Neural progenitor cell (in vitro differentiated cells): ENCODE results near the gene SIAE. TPM values are rescaled to one million over a fixed set of nuclear protein-coding genes. Genes with fewer than 3 reads are reported as not detected.

Experiments used
- DNase-seq: peaks from one replicate; pipeline ENCODE4 v3.0.0-alpha.2; 2016; ENCODE audit warnings: low spot score
- H2AFZ ChIP-seq: fragments of 200-600 bp; sonication (generic); replicated peaks from 2 replicates; pipeline ENCODE4 v1.6.1; 2016; ENCODE audit warnings: antibody characterized with exemption
- H3F3A ChIP-seq: fragments of 200-600 bp; sonication (generic); 2 replicates; pipeline ENCODE4 v1.6.1; 2016; ENCODE audit warnings: antibody characterized with exemption, low read depth
- H3K27ac ChIP-seq: fragments of 200-600 bp; sonication (generic); 2 replicates; pipeline ENCODE4 v1.5.1; 2016; ENCODE audit warnings: mild to moderate bottlenecking
- H3K27me3 ChIP-seq: fragments of 200-600 bp; sonication (generic); 2 replicates; pipeline ENCODE4 v1.6.1; 2016; ENCODE audit warnings: mild to moderate bottlenecking, moderate library complexity
- H3K36me3 ChIP-seq: fragments of 200-600 bp; sonication (generic); 2 replicates; pipeline ENCODE4 v1.5.1; 2016
- H3K4me1 ChIP-seq: fragments of 200-600 bp; sonication (generic); 2 replicates; pipeline ENCODE4 v1.6.1; 2016; ENCODE audit warnings: mixed run types
- H3K4me2 ChIP-seq: fragments of 200-600 bp; sonication (generic); 2 replicates; pipeline ENCODE4 v1.6.1; 2016
- H3K4me3 ChIP-seq: fragments of 200-600 bp; sonication (generic); 2 replicates; pipeline ENCODE4 v1.5.1; 2016
- H3K79me2 ChIP-seq: fragments of 200-600 bp; sonication (generic); 2 replicates; pipeline ENCODE4 v1.6.1; 2016; ENCODE audit warnings: low read depth
- H3K9ac ChIP-seq: fragments of 200-600 bp; sonication (generic); 2 replicates; pipeline ENCODE4 v1.6.1; 2016
- H3K9me3 ChIP-seq: fragments of 200-600 bp; sonication (generic); 2 replicates; pipeline ENCODE4 v1.5.1; 2016; ENCODE audit warnings: low read depth
- H4K20me1 ChIP-seq: fragments of 200-600 bp; sonication (generic); 2 replicates; pipeline ENCODE4 v1.6.1; 2016; ENCODE audit warnings: low read depth
- H3K27ac Mint-ChIP-seq: 3 replicates; pipeline ENCODE4 v1.8.0; 2021; ENCODE audit warnings: mixed read lengths
- H3K27me3 Mint-ChIP-seq: 2 replicates; pipeline ENCODE4 v1.8.0; 2022; ENCODE audit warnings: low read depth, mild to moderate bottlenecking, inconsistent platforms, moderate library complexity, mixed read lengths; ENCODE audit not compliant: insufficient read depth
- H3K36me3 Mint-ChIP-seq: 3 replicates; pipeline ENCODE4 v1.8.0; 2021; ENCODE audit warnings: mixed read lengths
- H3K4me1 Mint-ChIP-seq: 3 replicates; pipeline ENCODE4 v1.8.0; 2021; ENCODE audit warnings: mixed read lengths
- H3K4me3 Mint-ChIP-seq: 3 replicates; pipeline ENCODE4 v1.8.0; 2021; ENCODE audit warnings: mild to moderate bottlenecking, moderate library complexity, mixed read lengths
- H3K9me3 Mint-ChIP-seq: 3 replicates; pipeline ENCODE4 v1.8.0; 2020; ENCODE audit warnings: mixed read lengths
- CTCF ChIP-seq: fragments of 200-600 bp; sonication (generic); IDR thresholded peaks from 2 replicates; pipeline ENCODE4 v1.5.1; 2017; ENCODE audit warnings: antibody characterized with exemption, mild to moderate bottlenecking
- EZH2 ChIP-seq: fragments of 200-600 bp; sonication (generic); IDR thresholded peaks from 2 replicates; pipeline ENCODE4 v1.6.1; 2017; ENCODE audit warnings: antibody characterized with exemption, mild to moderate bottlenecking, moderate library complexity
- EZH2phosphoT487 ChIP-seq: fragments of 200-600 bp; sonication (generic); IDR thresholded peaks from 2 replicates; pipeline ENCODE4 v1.6.1; 2017; ENCODE audit warnings: antibody characterized with exemption
- total RNA-seq: library from RNA; depleted of rRNA; stranded (reverse); fragments of >200 nt; gene quantifications from 2 replicates; pipeline ENCODE4 v1.2.3, GENCODE V29; 2015; ENCODE audit warnings: low replicate concordance

Gene SIAE
- total RNA-seq, 1 donor from 2014 or later = 3.6 TPM

GRCh38 chr11:124629961-124630360, 43.6 kb downstream of the SIAE start:
- Mint-ChIP-seq H3K9me3 (no peaks in the 10 kb centered on the region), H3K27ac (no peak overlapping the region), H3K27me3 (no peaks in the 10 kb centered on the region), H3K36me3 (peaks cover 23% of the 10 kb centered on the region), H3K4me1 (no peaks in the 10 kb centered on the region), H3K4me3 (no peak overlapping the region)
- Histone ChIP-seq H3K4me1 (no peaks in the 10 kb centered on the region), H4K20me1 (no peaks in the 10 kb centered on the region), H2AFZ (no peak overlapping the region), H3K4me3 (no peak overlapping the region), H3K36me3 (peaks cover 6% of the 10 kb centered on the region), H3F3A (no peaks in the 10 kb centered on the region), H3K27ac (no peak overlapping the region), H3K9ac (no peak overlapping the region), H3K9me3 (no peaks in the 10 kb centered on the region), H3K27me3 (no peaks in the 10 kb centered on the region), H3K4me2 (no peak overlapping the region), H3K79me2 (peaks cover 3% of the 10 kb centered on the region)
- TF ChIP-seq CTCF (no peak), EZH2 (no peak), EZH2phosphoT487 (no peak)
- no peak for DNase-seq

DNA sequence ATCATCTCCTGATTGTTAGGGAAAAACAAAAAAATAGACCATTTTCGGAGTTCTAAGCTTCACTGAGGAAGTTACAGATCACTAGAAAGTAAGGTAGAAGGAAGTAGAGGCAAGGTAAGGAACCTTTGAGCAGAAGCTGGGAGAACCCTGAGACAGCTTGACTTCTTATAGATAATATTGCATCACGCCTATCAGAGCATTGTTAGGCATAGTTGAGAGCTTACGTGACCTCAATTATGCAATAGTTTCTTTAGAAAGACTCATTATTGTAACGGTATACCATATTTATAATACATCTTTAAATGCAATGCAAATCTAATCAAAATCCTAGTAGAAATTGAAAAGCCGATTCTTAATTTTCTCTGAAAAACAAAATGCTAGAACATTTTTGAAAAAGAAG, 46.0 kb downstream of the SIAE start:
- Mint-ChIP-seq H3K4me1 (peaks cover 9% of the 10 kb centered on the region), H3K36me3 (peaks cover 20% of the 10 kb centered on the region)

GRCh38 chr11:124625504-124626168, 47.9 kb downstream of the SIAE start:
- Histone ChIP-seq H2AFZ (no peak overlapping the region), H3K79me2 (peaks cover 25% of the 10 kb centered on the region), H3K9ac (no peak overlapping the region), H3K36me3 (peaks cover 6% of the 10 kb centered on the region), H3K4me2 (no peak overlapping the region), H3K9me3 (no peaks in the 10 kb centered on the region), H4K20me1 (peaks cover 12% of the 10 kb centered on the region), H3K4me3 (no peak overlapping the region), H3K27ac (no peak overlapping the region), H3F3A (peaks cover 18% of the 10 kb centered on the region), H3K27me3 (peaks cover 8% of the 10 kb centered on the region), H3K4me1 (peaks cover 17% of the 10 kb centered on the region)
- no peak for DNase-seq
- Mint-ChIP-seq H3K4me3 (peak overlapping the region; percentile 41), H3K4me1 (peaks cover 16% of the 10 kb centered on the region), H3K9me3 (no peaks in the 10 kb centered on the region), H3K27me3 (peaks cover 2% of the 10 kb centered on the region), H3K27ac (no peak overlapping the region), H3K36me3 (peaks cover 14% of the 10 kb centered on the region)
- no peak for TF ChIP-seq EZH2phosphoT487
- TF ChIP-seq EZH2 = no peak
- TF ChIP-seq CTCF = no peak

More for the DNA sequence above, 46.0 kb downstream of the SIAE start:
- Mint-ChIP-seq H3K4me3 (no peak overlapping the region), H3K27me3 (no peaks in the 10 kb centered on the region), H3K27ac (no peak overlapping the region), H3K9me3 (no peaks in the 10 kb centered on the region)
- H3K4me1 ChIP-seq = peaks cover 10% of the 10 kb centered on the region
- H3K4me2 ChIP-seq = no peak overlapping the region
- no peak overlapping the region for H3K9ac ChIP-seq
- H3K27ac ChIP-seq = no peak overlapping the region
- peaks cover 8% of the 10 kb centered on the region for H3F3A ChIP-seq
- peaks cover 12% of the 10 kb centered on the region for H4K20me1 ChIP-seq
- peaks cover 25% of the 10 kb centered on the region for H3K79me2 ChIP-seq
- no peaks in the 10 kb centered on the region for H3K27me3 ChIP-seq
- no peak overlapping the region for H2AFZ ChIP-seq
- H3K36me3 ChIP-seq = peaks cover 6% of the 10 kb centered on the region
- H3K9me3 ChIP-seq = no peaks in the 10 kb centered on the region
- TF ChIP-seq EZH2 (no peak), EZH2phosphoT487 (no peak), CTCF (no peak)
- H3K4me3 ChIP-seq = no peak overlapping the region
- DNase-seq = no peak
